ENCODE data around the gene ZMIZ1.

ZMIZ1 gene

GRCh38 chr10:79191951-79192676 lies 123.3 kb downstream of the ZMIZ1 start:
- no peak for DNase-seq

GRCh38 chr10:79192677-79193003 lies 123.9 kb downstream of the ZMIZ1 start:
- DNase-seq: no peak

- DNase-seq: no peak
These were observed 125.1 kb downstream of the ZMIZ1 start for GRCh38 chr10:79193694-79194382.

- peak; percentile 16 for DNase-seq
These were observed 126.5 kb downstream of the ZMIZ1 start for GRCh38 chr10:79195091-79195923.

- DNase-seq: no peak
These were observed 128.0 kb downstream of the ZMIZ1 start for GRCh38 chr10:79196470-79197461.

GRCh38 chr10:79197558-79197957 lies 128.8 kb downstream of the ZMIZ1 start:
- DNase-seq: no peak

- no peak for DNase-seq
These were observed 131.6 kb downstream of the ZMIZ1 start for GRCh38 chr10:79200346-79200745.

- DNase-seq: no peak
These were observed 132.9 kb downstream of the ZMIZ1 start for GRCh38 chr10:79201706-79202105.

GRCh38 chr10:79202188-79203013 lies 133.6 kb downstream of the ZMIZ1 start:
- no peak for DNase-seq

- DNase-seq: no peak
These were observed 134.4 kb downstream of the ZMIZ1 start for GRCh38 chr10:79203014-79203644.

GRCh38 chr10:79203833-79204232 lies 135.1 kb downstream of the ZMIZ1 start:
- no peak for DNase-seq

GRCh38 chr10:79206300-79207095 lies 137.7 kb downstream of the ZMIZ1 start:
- DNase-seq: no peak

GRCh38 chr10:79207096-79207357 lies 138.3 kb downstream of the ZMIZ1 start:
- DNase-seq: no peak

GRCh38 chr10:79207726-79208125 lies 139.0 kb downstream of the ZMIZ1 start:
- no peak for DNase-seq

- no peak for DNase-seq
These were observed 139.7 kb downstream of the ZMIZ1 start for GRCh38 chr10:79208251-79208983.

GRCh38 chr10:79209340-79209739 lies 140.6 kb downstream of the ZMIZ1 start:
- no peak for DNase-seq

- DNase-seq: no peak
These were observed 141.1 kb downstream of the ZMIZ1 start for GRCh38 chr10:79209831-79210230.

GRCh38 chr10:79210672-79211071 lies 141.9 kb downstream of the ZMIZ1 start:
- no peak for DNase-seq

- DNase-seq: no peak
These were observed 142.8 kb downstream of the ZMIZ1 start for GRCh38 chr10:79211616-79212015.

- DNase-seq: no peak
These were observed 146.8 kb downstream of the ZMIZ1 start for GRCh38 chr10:79215531-79215930.
